ENCODE data around the gene ZPR1.

The ZPR1 gene

DNA sequence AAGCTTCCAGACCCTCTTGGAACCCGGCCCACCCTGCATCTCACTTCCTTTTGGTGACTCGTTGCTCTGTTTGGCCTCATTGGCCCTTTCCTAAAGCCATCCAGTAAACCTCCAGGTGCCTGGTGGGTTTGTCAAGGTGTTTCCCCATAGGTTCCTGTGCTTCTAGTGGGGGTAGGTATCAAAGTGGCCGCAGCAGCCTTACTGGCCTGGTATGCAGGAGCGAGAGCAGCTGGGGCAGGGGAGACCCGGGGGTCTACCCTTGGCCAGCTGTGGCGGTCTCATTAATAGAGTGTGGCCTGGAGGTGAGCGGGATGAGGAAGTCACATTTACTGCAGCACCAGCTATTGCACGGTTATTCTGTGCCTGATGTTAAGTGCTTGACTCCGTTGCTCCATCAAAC, 31.2 kb upstream of the ZPR1 start:
- H3K9me3 ChIP-seq (ENCODE audit: severe bottlenecking) = no peaks in the 10 kb centered on the region
- H3K27ac ChIP-seq = no peak overlapping the region
- TF ChIP-seq, protein P1, sequence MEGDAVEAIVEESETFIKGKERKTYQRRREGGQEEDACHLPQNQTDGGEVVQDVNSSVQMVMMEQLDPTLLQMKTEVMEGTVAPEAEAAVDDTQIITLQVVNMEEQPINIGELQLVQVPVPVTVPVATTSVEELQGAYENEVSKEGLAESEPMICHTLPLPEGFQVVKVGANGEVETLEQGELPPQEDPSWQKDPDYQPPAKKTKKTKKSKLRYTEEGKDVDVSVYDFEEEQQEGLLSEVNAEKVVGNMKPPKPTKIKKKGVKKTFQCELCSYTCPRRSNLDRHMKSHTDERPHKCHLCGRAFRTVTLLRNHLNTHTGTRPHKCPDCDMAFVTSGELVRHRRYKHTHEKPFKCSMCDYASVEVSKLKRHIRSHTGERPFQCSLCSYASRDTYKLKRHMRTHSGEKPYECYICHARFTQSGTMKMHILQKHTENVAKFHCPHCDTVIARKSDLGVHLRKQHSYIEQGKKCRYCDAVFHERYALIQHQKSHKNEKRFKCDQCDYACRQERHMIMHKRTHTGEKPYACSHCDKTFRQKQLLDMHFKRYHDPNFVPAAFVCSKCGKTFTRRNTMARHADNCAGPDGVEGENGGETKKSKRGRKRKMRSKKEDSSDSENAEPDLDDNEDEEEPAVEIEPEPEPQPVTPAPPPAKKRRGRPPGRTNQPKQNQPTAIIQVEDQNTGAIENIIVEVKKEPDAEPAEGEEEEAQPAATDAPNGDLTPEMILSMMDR (IDR thresholded peaks at IDR 0.05; ENCODE audit: low read depth, low read length) = no peak
- no peak overlapping the region for H3K4me3 ChIP-seq (ENCODE audit: low read depth, low read length)
- H3K36me3 ChIP-seq = no peaks in the 10 kb centered on the region
- H3K27me3 ChIP-seq (ENCODE audit: insufficient read depth, low read depth, severe bottlenecking) = no peaks in the 10 kb centered on the region
- DNase-seq = no peak

DNA sequence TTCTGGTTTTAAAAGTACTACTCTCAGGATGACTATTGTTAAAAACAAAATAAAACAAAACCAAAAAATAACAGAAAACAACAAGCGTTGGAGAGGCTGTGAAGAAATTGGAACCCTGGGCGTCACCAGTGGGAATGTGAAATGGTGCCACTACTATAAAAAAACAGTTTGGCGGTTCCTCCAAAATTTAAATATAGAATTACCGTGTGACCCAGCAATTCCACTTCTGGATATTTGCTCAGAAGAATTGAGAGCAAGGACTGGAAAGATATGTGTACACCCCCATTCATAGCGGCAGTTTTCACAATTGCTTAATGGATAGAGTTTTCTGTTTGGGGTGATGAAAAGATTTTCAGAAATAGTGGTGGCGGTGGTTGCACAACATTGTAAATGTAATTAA, 26.7 kb upstream of the ZPR1 start:
- TF ChIP-seq, protein P1 (IDR thresholded peaks at IDR 0.05; ENCODE audit: low read depth, low read length) = no peak
- no peak for DNase-seq
- Histone ChIP-seq H3K9me3 (ENCODE audit: severe bottlenecking) (no peaks in the 10 kb centered on the region), H3K27ac (no peak overlapping the region), H3K36me3 (no peaks in the 10 kb centered on the region), H3K4me3 (ENCODE audit: low read depth, low read length) (no peak overlapping the region), H3K27me3 (ENCODE audit: insufficient read depth, low read depth, severe bottlenecking) (no peaks in the 10 kb centered on the region)

DNA sequence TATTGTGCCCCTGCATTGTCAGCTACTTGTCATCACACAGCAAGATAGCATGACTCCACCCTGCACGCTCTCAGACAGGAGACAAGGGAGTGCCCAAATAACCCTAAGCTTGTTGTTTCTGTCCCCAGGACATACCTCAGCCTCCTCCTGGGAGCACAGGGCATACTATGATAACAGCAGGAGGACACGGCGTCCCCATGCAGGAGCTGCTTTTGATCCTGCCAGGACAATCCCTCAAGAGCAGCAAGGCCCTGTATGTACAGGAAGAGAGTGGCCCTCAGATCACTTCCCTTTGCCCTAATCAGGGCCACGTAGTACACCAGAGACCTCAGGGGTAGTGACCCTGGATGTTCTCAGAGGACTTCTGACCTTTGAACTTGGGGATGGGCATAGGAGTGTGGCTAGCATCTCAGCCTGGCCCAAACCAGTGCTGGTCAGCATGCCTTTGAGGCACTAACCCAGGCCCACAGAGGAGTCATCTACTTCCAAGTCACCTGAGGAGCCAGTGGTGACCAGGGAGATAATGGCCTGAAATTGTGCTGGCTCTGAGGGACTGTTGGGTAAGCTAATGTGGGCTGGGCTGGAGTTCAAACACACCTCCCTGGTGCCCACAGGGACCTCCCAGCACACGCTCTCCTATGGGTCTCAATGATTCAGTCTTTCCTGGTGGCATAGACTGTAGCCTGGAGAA, 26.1 kb upstream of the ZPR1 start:
- no peak overlapping the region for H3K4me3 ChIP-seq (ENCODE audit: low read depth, low read length)
- TF ChIP-seq, protein P1 (IDR thresholded peaks at IDR 0.05; ENCODE audit: low read depth, low read length) = no peak
- H3K36me3 ChIP-seq = no peaks in the 10 kb centered on the region
- no peaks in the 10 kb centered on the region for H3K9me3 ChIP-seq (ENCODE audit: severe bottlenecking)
- no peak for DNase-seq
- H3K27me3 ChIP-seq (ENCODE audit: insufficient read depth, low read depth, severe bottlenecking) = no peaks in the 10 kb centered on the region
- H3K27ac ChIP-seq = no peak overlapping the region

DNA sequence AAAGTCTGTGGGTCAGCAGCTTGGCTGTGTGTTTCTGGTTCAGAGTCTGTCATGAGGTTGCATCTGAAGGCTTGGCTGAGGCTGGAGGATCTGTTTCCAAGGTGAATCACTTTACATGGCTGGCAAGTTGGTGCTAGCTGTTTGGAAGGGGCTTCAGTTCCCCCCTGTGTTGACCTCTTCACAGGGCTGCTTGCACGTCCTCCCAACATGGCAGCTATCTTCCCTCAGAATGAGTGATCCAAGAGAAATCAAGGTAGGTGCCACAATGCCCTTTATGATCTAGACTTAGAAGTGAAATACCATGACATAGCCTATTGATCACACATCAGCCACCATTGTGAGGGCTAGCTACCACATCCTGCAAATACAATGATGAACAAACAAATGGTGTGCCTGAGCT, 25.3 kb upstream of the ZPR1 start:
- no peak overlapping the region for H3K27ac ChIP-seq
- H3K9me3 ChIP-seq (ENCODE audit: severe bottlenecking) = no peaks in the 10 kb centered on the region
- TF ChIP-seq, protein P1 (IDR thresholded peaks at IDR 0.05; ENCODE audit: low read depth, low read length) = no peak
- no peak for DNase-seq
- H3K4me3 ChIP-seq (ENCODE audit: low read depth, low read length) = no peak overlapping the region
- H3K36me3 ChIP-seq = no peaks in the 10 kb centered on the region
- H3K27me3 ChIP-seq (ENCODE audit: insufficient read depth, low read depth, severe bottlenecking) = no peaks in the 10 kb centered on the region

DNA sequence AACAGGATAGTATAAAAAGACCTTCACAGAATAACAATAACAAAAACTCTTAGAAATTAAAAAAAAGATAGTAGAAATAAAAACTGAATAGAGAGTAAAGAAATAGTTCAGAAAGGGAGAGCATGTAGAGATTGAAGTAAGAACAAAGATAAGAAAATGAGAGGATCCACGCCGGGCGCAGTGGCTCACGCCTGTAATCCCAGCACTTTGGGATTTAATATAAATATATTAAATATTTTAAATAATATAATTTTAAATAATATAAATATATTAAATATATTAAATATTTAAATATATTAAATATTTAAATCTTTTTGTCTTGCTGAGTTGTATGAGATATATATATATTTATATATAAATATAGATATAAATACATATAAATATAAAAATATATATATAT, 24.3 kb upstream of the ZPR1 start:
- no peaks in the 10 kb centered on the region for H3K36me3 ChIP-seq
- TF ChIP-seq, protein P1 (IDR thresholded peaks at IDR 0.05; ENCODE audit: low read depth, low read length) = no peak
- no peaks in the 10 kb centered on the region for H3K27me3 ChIP-seq (ENCODE audit: insufficient read depth, low read depth, severe bottlenecking)

DNA sequence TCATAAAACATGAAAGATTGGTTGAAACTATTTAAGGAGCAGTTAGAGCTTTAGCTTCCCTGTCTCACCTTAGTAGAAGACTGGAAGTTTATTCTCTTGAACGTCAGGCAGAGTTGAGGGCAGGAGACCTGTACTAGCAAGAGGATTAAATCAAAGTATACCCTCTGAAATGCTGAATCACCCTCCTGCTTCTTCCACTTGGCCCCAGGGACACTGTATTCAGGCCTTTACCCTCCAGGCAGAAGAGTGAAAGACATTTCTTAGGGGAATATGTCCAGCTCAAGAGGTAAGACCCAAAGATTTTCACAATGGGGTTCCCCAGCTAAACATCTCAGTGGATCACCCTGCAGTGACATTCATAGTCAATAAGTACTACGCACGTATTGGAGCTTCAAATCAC, 23.4 kb upstream of the ZPR1 start:
- TF ChIP-seq, protein P1 (IDR thresholded peaks at IDR 0.05; ENCODE audit: low read depth, low read length) = no peak
- Histone ChIP-seq H3K9me3 (ENCODE audit: severe bottlenecking) (no peaks in the 10 kb centered on the region), H3K36me3 (no peaks in the 10 kb centered on the region), H3K27me3 (ENCODE audit: insufficient read depth, low read depth, severe bottlenecking) (no peaks in the 10 kb centered on the region), H3K4me3 (ENCODE audit: low read depth, low read length) (no peak overlapping the region), H3K27ac (no peak overlapping the region)
- no peak for DNase-seq

More for the DNA sequence above, 24.3 kb upstream of the ZPR1 start:
- DNase-seq = no peak
- Histone ChIP-seq H3K9me3 (ENCODE audit: severe bottlenecking) (no peaks in the 10 kb centered on the region), H3K4me3 (ENCODE audit: low read depth, low read length) (no peak overlapping the region), H3K27ac (no peak overlapping the region)

Data from WERI-Rb-1 (cell line).